Activated naive CD8-positive, alpha-beta T cell treated with anti-CD3 and anti-CD28 coated beads, Interleukin-2, amount 10 ng/mL, durations not matched to agents 7 days and 5 days (primary cell): ENCODE results near the gene SGK1. TPM values are rescaled to one million over a fixed set of nuclear protein-coding genes. Genes with fewer than 3 reads are reported as not detected.

Source experiments
- ATAC-seq: fragments of 150-1000 bp; cut with Tn5 transposase; one replicate; pipeline ENCODE4 v1.10.0; 2021; ENCODE audit warnings: low read depth, moderate library complexity
- POLR2A ChIA-PET: fragments of 350-600 bp; sonication (Branson Sonifier 250); formaldehyde crosslinking; loops from one replicate; lab custom pipeline; 2021; ENCODE audit warnings: antibody characterized with exemption; lab: Charles Lee
- DNase-seq: peaks from one replicate; pipeline ENCODE4 v3.0.0; 2021
- H3K27ac Mint-ChIP-seq: one replicate; pipeline ENCODE4 v1.8.0; 2022; ENCODE audit warnings: mild to moderate bottlenecking, mixed read lengths
- H3K27me3 Mint-ChIP-seq: one replicate; pipeline ENCODE4 v1.8.0; 2022; ENCODE audit warnings: mild to moderate bottlenecking, moderate library complexity, mixed read lengths
- H3K36me3 Mint-ChIP-seq: one replicate; pipeline ENCODE4 v1.8.0; 2021; ENCODE audit warnings: mild to moderate bottlenecking, mixed read lengths
- H3K4me1 Mint-ChIP-seq: one replicate; pipeline ENCODE4 v1.8.0; 2021; ENCODE audit warnings: mixed read lengths
- H3K4me3 Mint-ChIP-seq: one replicate; pipeline ENCODE4 v1.8.0; 2022; ENCODE audit warnings: mild to moderate bottlenecking, moderate library complexity, mixed read lengths
- H3K9me3 Mint-ChIP-seq: one replicate; pipeline ENCODE4 v1.8.0; 2021; ENCODE audit warnings: mixed read lengths
- total RNA-seq, 2 experiments: library from RNA; stranded (reverse); gene quantifications; one replicate each; pipeline ENCODE4 v1.2.3, GENCODE V29; 2021

Gene SGK1
- total RNA-seq, 2 experiments from 2014 or later, result 31.5 to 35.1 TPM

- no peaks in the 10 kb centered on the region for H3K9me3 Mint-ChIP-seq
- DNase-seq, result no peak
- H3K27ac Mint-ChIP-seq, result no peak overlapping the region
- H3K27me3 Mint-ChIP-seq, result peaks cover 2% of the 10 kb centered on the region
- no peak for ATAC-seq
- POLR2A ChIA-PET, result no interaction called here
- no peaks in the 10 kb centered on the region for H3K4me1 Mint-ChIP-seq
- H3K36me3 Mint-ChIP-seq, result no peaks in the 10 kb centered on the region
- no peak overlapping the region for H3K4me3 Mint-ChIP-seq
Measured at GRCh38 chr6:134138226-134138975, 179.5 kb downstream of the SGK1 start.

GRCh38 chr6:134134654-134135053, 183.3 kb downstream of the SGK1 start:
- POLR2A ChIA-PET, result no interaction called here
- H3K4me1 Mint-ChIP-seq, result no peaks in the 10 kb centered on the region
- no peak overlapping the region for H3K4me3 Mint-ChIP-seq
- H3K27me3 Mint-ChIP-seq, result peaks cover 4% of the 10 kb centered on the region
- H3K27ac Mint-ChIP-seq, result no peak overlapping the region
- DNase-seq, result no peak
- no peak for ATAC-seq
- H3K36me3 Mint-ChIP-seq, result no peaks in the 10 kb centered on the region
- H3K9me3 Mint-ChIP-seq, result peaks cover 9% of the 10 kb centered on the region

DNA sequence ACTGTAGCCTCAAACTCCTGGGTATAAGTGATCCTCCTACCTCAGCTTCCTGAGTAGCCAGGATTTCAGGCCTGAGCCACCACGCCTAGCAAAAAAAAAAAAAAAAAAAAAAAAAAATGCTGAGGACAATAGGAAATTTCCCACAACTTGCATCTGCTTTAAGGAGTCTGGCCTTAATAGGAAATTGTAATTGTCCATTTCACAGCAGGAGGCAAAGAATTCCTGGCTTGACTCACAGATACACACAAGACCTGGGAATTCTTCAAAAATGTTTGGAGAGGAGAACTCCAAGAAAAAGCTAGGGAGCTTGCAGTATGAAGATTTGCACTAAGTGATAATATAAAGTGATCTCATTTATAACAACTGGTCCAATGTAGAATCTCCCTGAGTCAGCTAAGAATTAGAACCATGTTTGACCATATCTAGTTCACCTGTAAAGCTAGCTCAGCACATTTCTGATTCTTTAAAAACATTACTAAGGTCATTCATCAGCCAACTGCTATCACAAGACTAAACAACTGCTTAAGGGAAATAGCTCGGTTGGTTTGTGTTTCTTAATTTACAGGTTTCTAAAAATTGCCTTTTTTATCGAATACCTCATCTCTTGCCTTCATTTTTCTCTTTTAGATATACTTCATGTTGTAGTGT, 185.3 kb downstream of the SGK1 start:
- Mint-ChIP-seq H3K27ac (no peak overlapping the region), H3K4me3 (no peak overlapping the region), H3K4me1 (no peaks in the 10 kb centered on the region), H3K36me3 (no peaks in the 10 kb centered on the region), H3K27me3 (peaks cover 4% of the 10 kb centered on the region), H3K9me3 (peaks cover 9% of the 10 kb centered on the region)
- ATAC-seq (no peak), DNase-seq (no peak)
- POLR2A ChIA-PET, result interaction anchor here (0.6 kb wide), 1 partner anchor 850 kb away, joined by 8 read pairs; no protein-coding TSS in a partner anchor

DNA sequence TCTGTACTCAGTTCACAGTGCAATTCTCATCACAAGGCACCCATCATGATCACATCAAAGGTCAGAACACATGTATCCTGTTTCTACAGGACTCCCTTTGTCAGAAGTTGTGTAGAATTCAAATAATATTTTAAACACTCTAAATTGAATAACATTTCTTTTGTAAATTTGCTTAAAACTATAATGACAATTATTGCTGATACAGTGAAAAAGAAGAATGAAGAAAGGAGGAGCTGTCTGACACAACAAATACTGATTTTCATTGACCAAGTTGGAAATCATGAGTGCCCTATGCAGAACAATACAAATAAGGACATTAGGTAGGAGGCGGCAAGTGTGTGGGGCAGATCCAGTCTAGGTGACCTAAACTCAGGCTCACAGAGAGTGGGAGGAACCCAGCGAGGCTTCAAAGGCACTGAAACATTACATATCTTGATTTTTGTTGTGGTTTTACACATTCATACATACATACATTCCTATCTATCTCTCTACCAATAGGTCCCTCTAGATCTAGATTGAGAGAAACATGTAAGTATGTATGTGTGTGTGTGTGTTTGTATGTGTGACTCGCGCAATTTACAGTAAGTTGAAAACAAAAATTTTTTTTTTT, 186.3 kb downstream of the SGK1 start:
- Mint-ChIP-seq H3K4me3 (no peak overlapping the region), H3K4me1 (no peaks in the 10 kb centered on the region), H3K27me3 (peaks cover 6% of the 10 kb centered on the region), H3K9me3 (peaks cover 9% of the 10 kb centered on the region), H3K36me3 (no peaks in the 10 kb centered on the region), H3K27ac (no peak overlapping the region)
- POLR2A ChIA-PET, result interaction anchor here (0.6 kb wide), 1 partner anchor 850 kb away, joined by 8 read pairs; no protein-coding TSS in a partner anchor
- DNase-seq (no peak), ATAC-seq (no peak)

GRCh38 chr6:134128146-134128545, 189.8 kb downstream of the SGK1 start:
- Mint-ChIP-seq H3K27me3 (peaks cover 7% of the 10 kb centered on the region), H3K9me3 (peaks cover 9% of the 10 kb centered on the region), H3K27ac (no peak overlapping the region), H3K4me3 (no peak overlapping the region), H3K4me1 (no peaks in the 10 kb centered on the region), H3K36me3 (no peaks in the 10 kb centered on the region)
- ATAC-seq (no peak), DNase-seq (no peak)
- POLR2A ChIA-PET, result no interaction called here

DNA sequence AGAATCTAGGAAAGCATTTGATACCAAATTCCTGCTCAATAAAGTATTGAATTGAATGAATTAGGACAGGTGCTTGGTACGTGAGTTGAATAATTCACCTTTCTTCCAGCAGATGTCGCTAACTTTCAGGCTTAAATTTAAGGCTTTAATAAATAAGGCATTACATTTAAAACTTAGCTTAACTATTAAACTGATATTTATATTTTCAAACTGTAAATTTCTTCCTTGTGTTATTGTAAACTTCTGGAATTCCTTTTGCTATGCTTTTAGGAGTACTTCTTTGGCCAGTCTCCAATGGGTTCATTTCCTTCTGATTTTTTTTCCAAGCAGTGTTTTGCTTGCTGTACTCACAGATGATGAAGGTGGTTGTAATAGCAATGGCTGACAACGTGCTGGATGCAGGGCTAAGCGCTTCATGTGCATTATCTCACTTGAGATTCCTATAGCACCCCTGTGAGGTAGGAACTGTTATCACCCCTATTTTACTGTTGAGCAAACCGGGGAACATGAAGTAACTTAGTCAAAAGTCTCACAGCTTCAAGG, 194.2 kb downstream of the SGK1 start:
- Mint-ChIP-seq H3K36me3 (no peaks in the 10 kb centered on the region), H3K9me3 (no peaks in the 10 kb centered on the region), H3K4me3 (no peak overlapping the region), H3K27me3 (peaks cover 3% of the 10 kb centered on the region), H3K4me1 (no peaks in the 10 kb centered on the region), H3K27ac (no peak overlapping the region)
- DNase-seq, result no peak
- POLR2A ChIA-PET, result interaction anchor here (0.5 to 0.7 kb wide), 2 partner anchors 148 to 1312 kb away, joined by 3 read pairs; no protein-coding TSS in a partner anchor
- ATAC-seq, result no peak

DNA sequence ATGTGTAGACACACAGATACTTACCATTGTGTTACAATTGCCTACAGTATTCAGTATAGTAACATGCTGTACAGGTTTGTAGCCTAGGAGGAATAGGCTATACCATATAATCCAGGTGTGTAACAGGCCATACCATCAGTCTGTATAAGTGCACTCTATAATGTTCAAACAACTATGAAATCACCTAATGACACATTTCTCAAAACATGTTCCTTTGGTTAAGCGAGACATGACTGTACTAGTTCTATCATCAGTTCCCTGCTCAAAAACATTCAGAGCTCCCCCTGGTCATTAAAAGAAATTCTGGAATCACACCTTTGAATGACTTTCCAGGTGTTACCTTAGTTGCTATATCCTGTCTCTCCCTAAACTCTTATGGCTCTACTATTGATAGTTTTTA, 195.1 kb downstream of the SGK1 start:
- ATAC-seq (no peak), DNase-seq (no peak)
- Mint-ChIP-seq H3K27ac (no peak overlapping the region), H3K4me1 (peaks cover 3% of the 10 kb centered on the region), H3K9me3 (no peaks in the 10 kb centered on the region), H3K27me3 (peaks cover 3% of the 10 kb centered on the region), H3K4me3 (no peak overlapping the region), H3K36me3 (no peaks in the 10 kb centered on the region)
- POLR2A ChIA-PET, result no interaction called here

- peaks cover 14% of the 10 kb centered on the region for H3K27me3 Mint-ChIP-seq
- H3K36me3 Mint-ChIP-seq, result no peaks in the 10 kb centered on the region
- no peak overlapping the region for H3K4me3 Mint-ChIP-seq
- DNase-seq, result no peak
- H3K27ac Mint-ChIP-seq, result no peak overlapping the region
- POLR2A ChIA-PET, result no interaction called here
- H3K9me3 Mint-ChIP-seq, result no peaks in the 10 kb centered on the region
- peaks cover 9% of the 10 kb centered on the region for H3K4me1 Mint-ChIP-seq
- no peak for ATAC-seq
Measured at GRCh38 chr6:134119486-134119885, 198.4 kb downstream of the SGK1 start.
